GM19328 (cell line): Measurements from ENCODE around the gene DNM3.

Source experiments
- ATAC-seq: cut with Tn5 transposase; IDR thresholded peaks from one replicate; pipeline ENCODE4 v1.9.1; 2021; ENCODE audit warnings: mild to moderate bottlenecking, moderate library complexity; ENCODE audit not compliant: unreplicated experiment

Gene DNM3

DNA sequence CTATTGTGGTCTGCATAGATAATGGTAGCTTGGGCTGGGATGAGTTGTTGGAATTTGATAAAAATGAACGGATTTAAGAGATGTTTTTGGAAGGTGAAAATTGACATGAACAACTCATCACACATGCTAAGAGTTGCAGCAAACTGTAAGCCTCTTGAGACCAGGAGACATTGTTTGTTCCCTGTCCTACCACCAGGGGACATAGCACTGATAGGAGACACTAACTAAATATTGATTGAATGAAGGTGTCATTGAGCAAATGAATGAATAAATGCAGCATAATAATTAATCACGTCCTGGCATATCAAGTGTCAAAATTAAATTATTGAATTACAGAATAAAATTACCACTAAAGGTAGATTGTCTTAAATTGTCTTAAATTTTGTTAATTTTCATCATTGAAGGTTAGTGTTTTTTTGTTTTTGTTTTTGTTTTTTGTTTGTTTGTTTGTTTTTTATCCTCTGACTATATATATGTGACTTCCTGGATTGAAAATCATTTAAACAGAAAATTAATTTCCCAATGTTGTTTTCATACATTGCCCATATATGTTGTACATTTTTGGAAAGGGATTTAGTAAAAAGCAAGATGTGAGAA lies 293.9 kb downstream of the DNM3 start:
- no peak for ATAC-seq

DNA sequence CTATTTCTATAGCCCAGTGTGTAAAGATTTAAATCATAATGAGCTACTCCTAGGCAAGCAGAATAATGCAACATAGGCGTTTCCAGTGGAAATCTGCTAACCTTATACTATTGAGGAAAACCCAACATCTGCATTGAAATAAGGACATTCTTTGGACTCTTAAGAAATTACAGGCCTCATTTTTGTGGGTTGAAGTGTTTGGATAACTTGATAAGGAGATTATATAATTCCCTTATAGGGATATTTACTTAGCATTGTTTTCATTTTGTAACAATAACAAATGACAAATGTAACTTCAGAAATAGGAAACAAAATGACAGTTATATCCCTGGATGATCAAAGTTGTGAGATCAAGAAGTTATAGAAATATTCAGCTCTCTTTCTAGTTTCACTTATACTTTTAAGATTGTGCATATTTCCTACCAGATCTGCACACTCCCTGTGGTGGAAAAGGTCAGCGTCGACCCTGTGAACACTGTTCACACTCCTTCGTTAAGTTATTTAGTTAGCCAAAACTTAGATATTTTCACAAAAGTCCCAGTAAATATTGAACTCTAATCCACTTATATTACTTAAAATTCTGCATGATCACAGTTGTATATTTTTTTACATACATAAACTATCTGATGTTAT lies 294.8 kb downstream of the DNM3 start:
- no peak for ATAC-seq

DNA sequence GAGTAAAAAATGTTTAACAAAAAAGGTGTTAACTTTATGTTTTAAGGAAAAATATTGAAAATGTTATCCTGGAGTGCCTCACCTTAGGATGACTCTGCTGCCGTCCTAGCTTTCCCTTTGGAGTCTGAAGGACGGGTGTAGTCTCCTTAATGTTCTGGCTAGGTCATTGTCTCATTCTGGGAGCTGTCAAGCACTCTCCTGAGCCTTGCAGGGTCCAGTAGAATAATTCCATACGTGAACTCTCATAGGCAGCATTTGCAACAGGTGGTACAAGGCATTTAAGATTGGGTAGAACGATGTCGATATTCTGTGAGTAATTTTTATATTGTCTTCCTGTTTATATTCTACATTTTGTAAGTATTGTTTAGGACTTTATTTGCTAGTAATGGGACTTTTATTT lies 295.6 kb downstream of the DNM3 start:
- ATAC-seq: no peak

DNA sequence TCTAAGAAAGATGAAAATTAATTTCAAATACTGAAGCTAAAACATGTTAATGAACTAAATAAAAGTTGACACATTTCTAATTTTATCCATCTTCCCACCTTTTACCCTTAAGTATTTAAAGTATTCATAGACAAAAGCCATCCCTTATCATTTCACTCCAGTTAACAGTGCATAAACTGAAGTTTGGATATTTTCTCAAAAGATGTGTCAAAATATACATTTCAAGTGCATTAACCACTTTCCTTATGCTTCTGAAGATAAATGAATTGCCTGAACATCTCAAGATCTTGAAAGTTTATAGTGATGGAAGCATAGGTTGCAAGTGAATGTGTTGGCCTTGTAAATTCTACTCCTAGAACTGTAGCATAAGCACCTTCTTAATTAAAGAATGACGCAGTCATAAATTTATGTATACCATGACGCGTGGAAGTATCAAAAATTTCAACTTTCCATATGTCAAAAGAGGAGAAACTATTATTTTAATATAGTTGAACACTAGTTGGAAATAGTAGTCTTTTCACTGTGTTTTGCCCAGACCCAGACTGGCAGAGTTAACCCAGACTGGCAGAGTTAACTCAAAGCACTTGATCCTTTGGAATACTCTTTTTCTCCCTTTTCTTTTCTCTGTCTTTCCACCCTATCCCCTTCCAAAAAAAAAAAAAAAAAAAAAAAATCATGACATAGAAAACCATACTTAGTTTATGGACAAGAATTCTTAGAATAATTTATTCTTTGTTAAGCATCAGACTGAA lies 296.6 kb downstream of the DNM3 start:
- no peak for ATAC-seq

DNA sequence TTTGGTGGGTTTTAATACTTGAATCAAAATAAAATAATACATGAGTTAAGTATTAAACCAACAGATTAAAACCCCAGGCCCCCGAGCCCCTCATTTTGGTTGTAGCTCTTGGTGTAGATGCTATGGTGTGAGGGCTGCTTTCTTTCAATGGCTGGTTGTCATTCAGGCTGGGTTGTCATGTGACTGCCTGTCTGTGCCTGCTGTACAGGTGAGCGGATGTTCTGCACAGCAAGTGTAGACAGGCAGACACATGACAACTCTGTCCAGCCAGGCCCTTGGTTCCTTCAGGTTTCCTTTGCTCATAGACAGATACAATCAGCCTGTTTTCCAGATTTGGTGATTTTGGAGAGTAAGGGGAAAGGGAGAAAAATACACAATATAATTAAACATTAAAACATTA lies 297.3 kb downstream of the DNM3 start:
- ATAC-seq: no peak

DNA sequence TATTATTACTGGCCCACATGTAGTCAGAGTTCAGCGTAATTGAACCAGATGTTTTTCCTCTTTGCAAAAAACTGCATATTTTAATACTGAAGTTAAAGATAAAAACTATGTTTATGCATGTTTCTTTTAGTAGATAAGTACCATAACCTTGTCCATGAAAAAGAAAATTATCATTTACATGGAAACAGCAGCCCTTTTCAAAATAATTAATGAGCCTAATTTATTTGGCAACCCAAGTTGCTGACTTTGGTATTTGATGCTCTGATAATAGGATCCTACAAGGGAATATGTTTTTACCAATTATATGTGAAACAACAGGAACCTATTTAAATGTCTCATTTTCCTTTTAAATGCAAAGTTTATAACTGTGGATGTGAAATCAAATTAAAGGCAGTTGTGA lies 297.9 kb downstream of the DNM3 start:
- ATAC-seq: no peak

DNA sequence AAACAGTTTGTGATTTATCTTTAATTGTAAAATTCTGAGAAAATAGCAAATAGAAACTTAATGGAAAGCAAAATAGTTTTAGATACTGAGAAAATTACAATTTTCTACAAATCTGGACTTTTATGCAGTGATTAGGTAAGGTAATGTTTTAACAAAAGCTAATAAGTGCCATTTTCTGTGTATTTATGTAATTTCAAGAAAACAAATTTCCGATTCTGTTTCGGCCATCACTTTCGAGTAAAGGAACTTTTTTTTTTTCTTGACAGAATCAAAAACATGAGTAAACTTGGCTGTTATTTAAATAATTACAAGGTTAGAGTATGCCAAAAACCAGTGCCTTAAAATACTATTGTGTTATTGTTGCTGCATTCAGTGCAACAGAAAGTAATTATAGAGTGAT lies 298.8 kb downstream of the DNM3 start:
- ATAC-seq: no peak

DNA sequence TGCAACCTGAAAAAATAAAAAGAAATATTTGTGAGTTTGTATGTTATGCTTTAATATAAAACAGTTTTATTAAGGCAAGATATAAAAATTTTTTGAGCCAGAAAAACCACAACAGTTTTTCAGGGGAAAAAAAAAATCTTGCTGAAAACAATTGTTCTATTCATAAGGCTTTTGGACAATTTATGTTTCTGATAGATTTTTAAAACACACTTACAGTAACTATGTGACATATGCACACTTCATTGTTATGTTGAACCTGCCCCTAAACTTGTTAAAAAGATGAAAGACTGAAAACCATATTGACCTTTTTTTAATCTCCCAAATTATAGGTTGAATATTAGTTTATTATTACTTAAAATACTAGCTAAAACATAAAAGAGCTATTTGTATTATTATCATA lies 299.3 kb downstream of the DNM3 start:
- ATAC-seq: no peak

DNA sequence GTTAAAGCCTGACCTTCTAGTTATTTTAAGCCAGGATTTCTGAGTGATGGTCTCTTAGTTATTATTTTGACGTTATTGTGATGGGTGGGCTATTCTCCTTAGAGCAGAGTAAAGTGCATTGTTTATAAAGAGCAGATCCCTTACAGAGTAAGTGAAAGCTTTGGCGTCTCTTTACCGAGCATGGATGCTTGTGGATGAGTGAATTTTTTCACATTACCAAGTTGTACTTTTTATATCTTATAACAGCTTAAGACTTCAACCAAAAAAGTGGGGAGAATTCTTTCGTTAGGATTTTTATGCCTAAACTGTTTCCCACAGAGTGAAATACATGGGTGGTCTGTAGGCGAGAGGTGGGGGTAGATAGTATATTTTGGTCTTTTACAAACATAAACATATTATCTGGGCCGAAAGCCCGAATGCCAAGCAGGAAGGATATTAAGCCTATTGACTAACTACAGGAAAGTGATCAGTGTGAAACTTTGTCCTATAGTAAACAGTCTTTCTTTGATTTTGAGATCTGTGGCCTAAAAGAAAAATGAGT lies 300.1 kb downstream of the DNM3 start:
- no peak for ATAC-seq

DNA sequence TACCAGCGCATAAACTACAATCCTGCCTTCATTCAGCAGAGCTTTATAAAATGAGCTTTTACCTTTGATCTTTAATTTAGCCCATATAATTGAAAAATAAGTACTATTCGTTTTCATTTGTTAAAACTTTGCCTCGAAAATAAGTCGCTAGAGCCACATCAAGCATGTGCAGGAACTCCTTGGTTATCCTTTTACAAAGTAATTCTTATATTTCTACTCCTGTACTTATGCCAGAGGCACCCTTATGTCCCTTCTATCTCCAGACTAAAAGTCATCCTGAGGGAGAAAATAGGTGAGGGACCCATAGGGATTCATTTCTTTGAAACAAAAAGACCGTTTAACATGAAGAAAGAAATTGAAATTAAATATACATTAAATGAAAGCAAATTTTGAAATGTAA lies 301.0 kb downstream of the DNM3 start:
- ATAC-seq: no peak

DNA sequence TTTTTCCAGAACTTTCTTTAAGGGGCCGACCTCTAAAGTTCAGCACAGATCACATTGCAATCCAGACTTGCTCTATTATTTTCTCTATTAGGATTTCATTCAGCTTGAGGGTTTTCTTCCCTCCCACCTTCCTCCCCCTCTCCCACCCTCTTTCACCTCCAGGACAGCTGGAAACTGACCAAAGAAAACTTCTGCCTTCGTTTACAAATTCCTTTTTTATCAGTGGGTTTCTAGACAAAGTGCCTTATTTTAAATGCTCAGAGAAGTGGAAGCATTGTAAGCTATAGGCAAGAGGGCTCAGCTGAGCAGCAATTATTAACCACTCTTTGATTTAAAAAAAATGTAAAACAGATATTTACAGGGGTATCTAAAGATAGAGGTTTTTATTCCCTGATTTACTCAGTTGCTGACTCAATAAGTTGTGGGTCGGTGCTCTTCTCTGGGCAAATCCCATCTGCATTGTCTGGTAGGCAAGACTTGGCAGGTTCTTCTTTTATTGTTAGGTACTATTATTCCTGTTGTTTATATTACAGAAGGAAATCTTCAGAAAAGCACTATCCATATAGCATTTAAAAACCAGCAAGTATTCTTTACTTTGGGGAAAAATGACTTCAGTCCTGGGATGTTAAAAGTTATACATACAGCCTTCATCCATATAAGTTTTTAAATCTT lies 302.2 kb downstream of the DNM3 start:
- no peak for ATAC-seq

DNA sequence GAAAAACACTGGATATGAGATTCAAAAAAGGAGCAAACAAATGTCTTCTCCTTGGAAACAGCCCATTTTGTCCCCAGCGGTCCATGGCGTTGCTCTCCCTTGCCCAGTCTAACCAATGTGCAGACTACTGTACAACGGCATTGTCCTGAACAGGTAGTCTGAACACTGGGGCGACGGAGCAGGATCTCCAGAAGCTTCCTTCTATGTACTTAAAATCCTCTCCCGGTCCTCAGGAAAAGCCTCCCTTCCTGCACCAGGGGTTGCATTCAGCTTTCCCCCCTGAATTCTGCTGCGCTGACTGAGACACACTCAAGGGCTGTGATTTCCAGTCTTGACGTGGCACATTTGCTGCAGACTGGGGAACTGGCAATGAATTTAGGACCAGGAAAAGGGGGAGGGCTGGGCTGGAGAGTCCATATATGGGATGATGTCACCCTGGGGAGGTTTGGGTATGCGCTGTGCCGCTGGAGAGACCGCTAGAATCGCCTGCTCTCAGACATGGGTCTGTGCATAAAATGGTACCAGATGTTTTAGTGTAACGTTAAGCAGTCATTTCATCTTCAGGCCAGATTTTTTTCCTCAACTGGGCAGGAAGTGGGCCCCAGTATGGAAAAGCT lies 303.3 kb downstream of the DNM3 start:
- no peak for ATAC-seq

DNA sequence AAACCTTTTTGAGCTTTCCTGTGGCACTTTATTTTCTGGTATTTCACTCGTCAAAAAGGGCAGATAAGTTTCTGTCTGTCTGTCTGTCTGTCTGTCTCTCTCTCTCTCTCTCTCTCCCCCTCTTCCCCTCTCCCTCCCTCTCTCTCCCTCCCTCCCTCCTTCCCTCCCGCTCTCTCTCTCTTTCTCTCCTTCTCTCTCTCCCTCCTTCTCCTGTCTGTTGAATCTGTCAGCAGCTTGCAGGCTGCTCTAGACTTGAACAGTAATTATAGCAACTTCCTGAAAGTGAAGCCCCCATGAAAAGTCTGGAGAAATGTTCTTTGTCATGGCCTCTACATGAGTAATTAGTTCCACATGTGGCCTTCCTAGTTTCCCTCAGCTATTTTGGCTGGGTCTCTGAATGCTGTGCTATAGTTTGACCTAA lies 303.9 kb downstream of the DNM3 start:
- ATAC-seq: no peak

DNA sequence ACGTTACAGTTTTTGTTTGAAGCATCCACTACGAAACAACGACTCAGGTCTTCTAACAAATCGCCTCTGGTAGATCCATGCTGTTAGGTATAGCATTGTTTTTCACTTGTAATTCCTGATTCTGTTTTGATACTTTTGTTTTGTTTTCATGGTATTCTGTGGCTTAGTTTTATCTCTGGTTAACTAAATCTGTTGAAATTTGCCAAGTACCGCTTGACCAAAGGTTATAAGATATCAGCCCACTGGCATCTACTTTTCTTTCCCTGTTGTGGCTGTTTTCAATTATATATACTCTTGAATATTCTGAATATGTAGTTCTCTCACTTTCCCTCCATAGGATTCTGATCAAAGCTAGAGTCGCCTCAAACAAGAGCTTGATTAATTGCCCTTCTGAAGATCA lies 304.4 kb downstream of the DNM3 start:
- no peak for ATAC-seq

DNA sequence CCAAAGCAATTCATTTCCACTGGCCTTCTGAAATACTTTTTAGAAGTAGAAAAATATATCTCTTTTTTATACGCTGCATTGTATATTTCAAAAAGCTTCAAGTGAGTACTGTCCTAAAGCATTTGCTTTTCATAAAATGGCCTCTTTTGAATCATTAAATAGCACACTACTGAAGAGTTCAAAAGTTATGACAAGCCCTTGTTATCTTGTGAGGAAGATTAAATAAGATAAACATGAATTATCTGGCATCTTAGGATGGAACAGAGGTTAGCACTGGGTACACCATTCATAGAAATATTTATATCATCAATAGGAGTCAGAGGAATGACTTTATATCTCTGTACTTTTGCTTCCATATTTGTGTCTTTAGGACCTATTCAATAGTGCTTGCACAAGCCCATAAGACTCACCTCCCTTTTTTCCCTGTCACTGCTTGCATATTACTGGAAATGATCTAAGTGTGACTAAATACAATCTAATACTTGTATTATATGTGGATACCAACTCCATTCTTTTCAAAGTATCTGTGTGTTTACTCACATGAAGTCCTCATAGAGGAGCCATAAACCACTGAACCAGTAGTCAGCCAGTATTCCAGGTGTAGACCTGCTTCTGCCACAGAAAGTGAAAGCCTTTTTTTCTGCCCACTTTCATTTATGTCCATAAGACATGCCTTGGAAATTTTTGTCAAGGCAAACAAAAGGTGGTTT lies 305.0 kb downstream of the DNM3 start:
- no peak for ATAC-seq

DNA sequence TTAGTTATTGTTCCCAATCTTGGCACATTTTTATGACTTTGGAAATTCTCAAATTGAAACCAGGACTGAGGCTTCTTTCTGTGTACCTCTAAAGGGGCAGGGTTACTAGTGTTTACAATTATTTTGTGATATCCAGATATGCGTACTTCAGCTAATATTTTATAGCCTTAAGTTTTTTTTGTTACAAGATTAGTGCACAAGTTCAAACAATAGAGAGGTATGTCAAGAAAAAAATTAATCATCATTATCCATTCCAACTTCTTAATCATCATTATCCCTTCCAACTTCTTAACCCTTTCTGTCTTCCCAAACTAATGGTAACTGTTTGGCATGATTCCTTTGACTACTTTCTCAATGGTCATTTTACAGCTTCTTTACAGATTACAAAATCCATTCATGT lies 306.2 kb downstream of the DNM3 start:
- ATAC-seq: no peak

DNA sequence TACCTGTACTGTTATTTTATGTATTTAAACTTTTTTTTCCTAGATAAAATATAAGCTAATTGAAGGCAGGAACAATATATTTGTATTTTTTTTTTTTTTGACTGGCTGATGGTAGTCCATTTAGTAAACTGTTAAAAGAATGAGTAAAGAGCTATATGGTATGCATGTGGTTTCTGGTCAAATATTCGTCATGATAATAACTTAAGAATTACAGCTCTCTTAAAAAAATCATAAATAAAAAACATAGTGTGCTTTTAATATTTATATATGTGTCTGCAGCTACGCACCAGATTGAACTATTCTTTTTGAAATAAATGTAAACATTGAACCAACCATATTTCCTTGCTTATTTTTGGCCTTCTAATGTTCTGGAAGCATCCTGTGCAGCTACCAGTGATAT lies 306.9 kb downstream of the DNM3 start:
- ATAC-seq: no peak

DNA sequence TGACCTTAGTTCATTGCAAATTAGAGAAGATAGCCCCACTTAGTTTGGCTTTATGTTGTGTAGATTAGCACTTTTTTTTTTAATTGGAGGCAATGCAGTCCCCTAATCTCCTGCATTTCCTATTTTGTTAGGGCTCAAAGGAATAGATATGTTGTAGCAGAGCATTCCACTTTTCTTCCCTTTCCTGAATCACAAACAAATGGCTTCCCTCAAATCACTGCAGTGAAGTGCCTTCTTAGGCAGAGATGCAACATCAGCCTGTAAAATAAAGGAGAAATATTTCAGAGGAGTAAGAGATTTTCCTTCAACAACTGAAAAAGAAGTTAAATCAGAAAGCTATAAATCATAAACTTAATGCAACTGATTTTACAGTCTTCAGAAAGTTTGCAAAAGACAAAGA lies 307.4 kb downstream of the DNM3 start:
- no peak for ATAC-seq

DNA sequence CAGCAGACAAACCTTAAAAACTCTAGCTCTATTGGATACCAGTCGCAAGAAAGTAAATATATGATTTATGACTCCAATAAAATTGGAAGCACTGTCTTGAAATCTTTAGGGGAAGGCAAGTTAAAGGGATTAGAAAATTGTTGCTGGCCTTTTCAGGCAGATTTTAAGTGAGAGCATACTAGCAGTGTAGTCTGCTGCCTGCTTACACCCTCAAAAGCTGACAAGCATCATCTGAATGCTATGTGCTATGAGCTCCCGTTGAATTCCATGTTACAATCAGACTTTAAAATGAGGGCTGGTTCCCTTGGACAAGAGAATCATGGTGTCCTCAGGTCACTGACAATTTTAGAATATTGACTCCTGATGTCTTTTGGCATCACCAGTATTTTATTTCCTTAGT lies 308.0 kb downstream of the DNM3 start:
- ATAC-seq: no peak

DNA sequence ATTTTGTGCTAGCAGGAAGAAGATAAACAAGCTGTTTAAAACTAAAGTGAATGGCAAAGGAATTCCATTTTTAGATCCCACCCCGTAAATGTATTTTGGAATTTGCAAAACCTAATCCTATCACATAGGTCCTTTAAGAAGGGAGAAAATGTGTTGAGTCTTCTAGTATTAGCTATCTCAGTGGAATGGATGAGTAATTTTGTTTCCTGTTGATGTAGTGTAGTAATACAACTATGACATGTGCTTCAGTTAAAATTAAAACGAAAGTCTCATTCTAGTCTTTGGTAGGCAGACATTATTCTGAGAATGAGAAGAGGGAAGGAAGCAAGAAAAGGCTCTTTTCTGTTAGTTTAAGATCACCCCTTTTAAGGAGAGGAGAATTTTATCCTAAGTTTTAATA lies 313.3 kb downstream of the DNM3 start:
- no peak for ATAC-seq

DNA sequence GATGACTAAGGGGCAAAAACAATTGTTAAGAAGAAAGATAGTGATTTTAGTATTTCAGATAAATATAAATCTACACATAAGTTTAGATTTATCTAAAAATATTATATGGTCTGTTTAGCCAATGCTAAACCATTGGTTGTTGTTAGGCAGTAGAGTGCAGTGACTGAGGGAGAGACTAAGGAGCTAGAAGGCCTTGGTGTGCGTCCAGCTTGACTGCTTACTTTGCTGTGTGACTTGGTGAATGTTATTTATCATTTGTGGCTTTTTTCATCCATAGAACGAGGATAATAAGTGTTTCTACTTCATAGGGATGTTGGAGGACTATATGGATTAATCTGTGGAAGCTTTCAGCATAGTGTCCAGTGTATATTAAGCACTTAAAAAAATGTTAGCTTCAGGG lies 314.5 kb downstream of the DNM3 start:
- no peak for ATAC-seq
